Mesenchymal stem cell (in vitro differentiated cells and primary cell): ENCODE results near the gene RTEL1.
A peak's percentile ranks its signal among the peaks of the same experiment; 100 is the strongest.

Source experiments
- DNase-seq: peaks from one replicate; pipeline ENCODE4 v3.0.0-alpha.2; 2013
- H2AFZ ChIP-seq: one replicate; pipeline ENCODE4 v1.6.1; 2013; ENCODE audit warnings: low read depth, mild to moderate bottlenecking, control low read depth, inconsistent platforms, low read length, moderate library complexity
- H2AK5ac ChIP-seq: 2 replicates; pipeline ENCODE4 v1.6.1; 2013; ENCODE audit warnings: low read length, moderate library complexity, mild to moderate bottlenecking, inconsistent platforms; ENCODE audit not compliant: severe bottlenecking
- H2BK120ac ChIP-seq: one replicate; pipeline ENCODE4 v1.6.1; 2013; ENCODE audit warnings: low read depth, mild to moderate bottlenecking, inconsistent platforms, low read length, moderate library complexity
- H2BK12ac ChIP-seq, 2 experiments: one replicate each; pipeline ENCODE4 v1.6.1; 2013; ENCODE audit warnings: inconsistent platforms in 2 of 2, low read length in 2 of 2, mild to moderate bottlenecking in 2 of 2, moderate library complexity in 2 of 2, control low read depth in 1 of 2
- H2BK15ac ChIP-seq: one replicate; pipeline ENCODE4 v1.6.1; 2013; ENCODE audit warnings: mild to moderate bottlenecking, low read depth, inconsistent platforms; ENCODE audit not compliant: poor library complexity, severe bottlenecking
- H2BK5ac ChIP-seq: 2 replicates; pipeline ENCODE4 v1.6.1; 2013; ENCODE audit warnings: low read depth, mild to moderate bottlenecking, low read length, control low read depth, inconsistent platforms; ENCODE audit not compliant: poor library complexity, severe bottlenecking
- H3K14ac ChIP-seq, 2 experiments: one replicate each; pipeline ENCODE4 v1.6.1; 2013; ENCODE audit warnings: inconsistent platforms in 2 of 2, low read length in 2 of 2, control low read depth in 1 of 2, mild to moderate bottlenecking in 1 of 2, moderate library complexity in 1 of 2
- H3K18ac ChIP-seq, 2 experiments: one replicate each; pipeline ENCODE4 v1.6.1; 2013; ENCODE audit warnings: inconsistent platforms in 2 of 2, low read length in 2 of 2, control low read depth in 1 of 2, low read depth in 1 of 2, mild to moderate bottlenecking in 1 of 2
- H3K23ac ChIP-seq, 2 experiments: one replicate each; pipeline ENCODE4 v1.6.1; 2013; ENCODE audit warnings: inconsistent platforms in 2 of 2, low read length in 2 of 2, mild to moderate bottlenecking in 2 of 2, moderate library complexity in 2 of 2, control low read depth in 1 of 2
- H3K27ac ChIP-seq: 2 replicates; pipeline ENCODE4 v1.5.1; 2013; ENCODE audit warnings: mild to moderate bottlenecking, moderate library complexity, low read length, control low read depth, inconsistent platforms; ENCODE audit not compliant: poor library complexity, severe bottlenecking
- H3K27me3 ChIP-seq, 2 experiments: 2 replicates each; pipeline versions ENCODE4 v1.6.1 to v1.7.0; 2013; ENCODE audit warnings: low read length in 2 of 2, mild to moderate bottlenecking in 2 of 2, moderate library complexity in 2 of 2, control low read depth in 1 of 2, inconsistent platforms in 1 of 2; ENCODE audit not compliant: control insufficient read depth in 1 of 2, insufficient read depth in 1 of 2
- H3K36me3 ChIP-seq, 2 experiments: 2 replicates each; pipeline versions ENCODE4 v1.6.1 to v1.7.0; 2013; ENCODE audit warnings: low read length in 2 of 2, control low read depth in 1 of 2, inconsistent platforms in 1 of 2, low read depth in 1 of 2, mild to moderate bottlenecking in 1 of 2; ENCODE audit not compliant: insufficient read depth in 2 of 2, control insufficient read depth in 1 of 2
- H3K4ac ChIP-seq, 2 experiments: one replicate each; pipeline ENCODE4 v1.6.1; 2013; ENCODE audit warnings: inconsistent platforms in 2 of 2, low read length in 2 of 2, mild to moderate bottlenecking in 2 of 2, moderate library complexity in 2 of 2, control low read depth in 1 of 2, low read depth in 1 of 2
- H3K4me1 ChIP-seq: 2 replicates; pipeline ENCODE4 v1.6.1; 2013; ENCODE audit warnings: low read depth, low read length, control low read depth; ENCODE audit not compliant: control insufficient read depth, insufficient read depth
- H3K4me2 ChIP-seq: 2 replicates; pipeline ENCODE4 v1.6.1; 2013; ENCODE audit warnings: low read length, mild to moderate bottlenecking, inconsistent platforms; ENCODE audit not compliant: poor library complexity, severe bottlenecking
- H3K4me3 ChIP-seq, 2 experiments: 2 replicates each; pipeline versions ENCODE4 v1.5.1 to v1.7.0; 2013; ENCODE audit warnings: low read length in 2 of 2, mild to moderate bottlenecking in 2 of 2, control low read depth in 1 of 2, low read depth in 1 of 2; ENCODE audit not compliant: insufficient read depth in 1 of 2
- H3K79me1 ChIP-seq: replicated peaks from 2 replicates; pipeline ENCODE4 v1.6.1; 2013; ENCODE audit warnings: mild to moderate bottlenecking, control low read depth, low read length, inconsistent platforms; ENCODE audit not compliant: poor library complexity, severe bottlenecking
- H3K9ac ChIP-seq: 2 replicates; pipeline ENCODE4 v1.7.0; 2013; ENCODE audit warnings: mild to moderate bottlenecking, low read length, moderate library complexity
- H3K9me3 ChIP-seq: 2 replicates; pipeline ENCODE4 v1.7.0; 2013; ENCODE audit warnings: mild to moderate bottlenecking, low read length; ENCODE audit not compliant: control insufficient read depth
- H4K8ac ChIP-seq: one replicate; pipeline ENCODE4 v1.6.1; 2013; ENCODE audit warnings: inconsistent platforms, mild to moderate bottlenecking, low read length, moderate library complexity
- H4K91ac ChIP-seq: one replicate; pipeline ENCODE4 v1.6.1; 2013; ENCODE audit warnings: mild to moderate bottlenecking, low read length, inconsistent platforms
- WGBS: methylation state at CpG from one replicate; pipeline ENCODE4 v1.1.7; 2013; ENCODE audit warnings: mixed read lengths; 5-methylcytosine and 5-hydroxymethylcytosine counted together

RTEL1 gene

GRCh38 chr20:63703471-63703975 lies 45.4 kb downstream of the RTEL1 start:
- Histone ChIP-seq H3K18ac (no peak overlapping the region), H3K14ac (no peak overlapping the region), H3K27ac (no peak overlapping the region), H2BK120ac (no peak overlapping the region), H2AFZ (no peak overlapping the region), H3K23ac (no peak overlapping the region), H3K9me3 (no peaks in the 10 kb centered on the region), H3K36me3 (peaks cover 36 to 60% of the 10 kb centered on the region in 2 experiments), H4K8ac (no peak overlapping the region), H3K4me3 (no peak overlapping the region), H3K4ac (no peak overlapping the region), H2BK12ac (no peak overlapping the region), H3K4me2 (no peak overlapping the region), H3K27me3 (no peaks in the 10 kb centered on the region), H3K4me1 (peaks cover 59% of the 10 kb centered on the region), H4K91ac (no peak overlapping the region), H3K9ac (no peak overlapping the region), H2AK5ac (no peak overlapping the region), H3K79me1 (peaks cover 27% of the 10 kb centered on the region), H2BK5ac (no peak overlapping the region), H2BK15ac (no peak overlapping the region)
- WGBS: 88% methylated on average over 14 of the region's 15 CpGs
- no peak for DNase-seq

DNA sequence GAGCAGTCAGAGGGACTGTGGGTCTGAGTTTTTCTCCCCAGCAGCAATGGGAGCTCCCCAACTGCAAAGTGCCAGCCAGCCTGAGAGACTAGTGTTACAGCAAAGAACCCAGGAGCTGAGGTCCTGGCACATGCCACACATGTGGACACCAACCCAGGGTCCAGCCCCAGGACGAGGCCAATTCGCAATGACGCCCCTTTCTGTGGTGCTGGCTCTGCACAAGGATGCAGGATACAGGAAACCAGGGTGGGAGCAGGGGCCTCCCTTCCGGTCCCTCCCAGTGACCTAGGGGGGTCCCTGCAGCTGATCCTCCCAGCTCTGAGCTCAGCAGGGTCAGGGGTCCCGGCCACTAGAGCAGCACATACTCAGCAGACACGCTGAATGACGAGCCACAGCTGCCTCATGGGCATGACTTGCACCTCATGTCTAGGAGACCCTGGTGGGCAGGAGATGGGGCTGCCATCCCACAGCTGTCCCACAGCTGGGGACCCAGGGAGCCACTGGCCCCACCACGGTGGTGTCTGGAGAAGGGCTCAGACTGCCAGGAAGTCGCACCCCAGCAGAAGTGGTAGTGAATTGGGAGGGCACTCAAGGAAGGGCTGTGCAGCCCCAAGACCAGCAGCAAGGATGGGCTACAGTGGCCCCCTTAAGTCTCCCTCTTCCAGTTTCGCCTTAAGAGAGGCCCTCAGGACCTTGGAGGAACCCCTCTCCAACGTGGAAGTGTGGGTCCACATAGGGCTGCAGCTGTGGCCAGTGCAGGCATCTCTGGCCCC lies 46.0 kb downstream of the RTEL1 start:
- Histone ChIP-seq H3K4me1 (peaks cover 59% of the 10 kb centered on the region), H3K79me1 (peaks cover 27% of the 10 kb centered on the region), H2BK120ac (no peak overlapping the region), H3K23ac (no peak overlapping the region), H2AFZ (no peak overlapping the region), H3K9me3 (no peaks in the 10 kb centered on the region), H3K9ac (no peak overlapping the region), H3K4me3 (no peak overlapping the region), H3K27ac (no peak overlapping the region), H3K18ac (no peak overlapping the region), H3K4ac (no peak overlapping the region), H3K14ac (no peak overlapping the region), H2BK15ac (no peak overlapping the region), H3K27me3 (no peaks in the 10 kb centered on the region), H3K4me2 (no peak overlapping the region), H2AK5ac (no peak overlapping the region), H4K8ac (no peak overlapping the region), H2BK5ac (no peak overlapping the region), H4K91ac (no peak overlapping the region), H3K36me3 (peaks cover 41 to 65% of the 10 kb centered on the region in 2 experiments), H2BK12ac (no peak overlapping the region)
- 95% methylated on average over 11 of the region's 11 CpGs for WGBS
- DNase-seq: no peak

DNA sequence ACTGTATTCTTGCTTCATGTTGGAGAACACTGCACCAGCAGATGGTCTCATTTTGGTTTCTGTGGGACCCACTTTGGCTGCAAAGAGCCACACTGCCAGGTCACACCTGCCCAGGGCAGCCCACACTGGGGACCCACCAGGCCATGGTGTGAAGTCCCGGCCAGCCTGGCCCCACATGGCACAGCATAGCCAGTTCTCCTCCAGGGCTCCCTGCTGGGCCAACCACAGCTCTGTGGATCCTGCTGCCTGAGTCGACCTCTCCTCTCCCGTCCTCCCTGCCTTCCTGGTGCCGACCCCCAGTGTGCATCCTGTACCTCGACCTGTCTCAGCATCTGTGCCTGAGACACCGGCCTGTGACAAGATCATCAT lies 46.6 kb downstream of the RTEL1 start:
- Histone ChIP-seq H2BK5ac (no peak overlapping the region), H3K23ac (no peak overlapping the region), H3K4me1 (peaks cover 57% of the 10 kb centered on the region), H2AFZ (no peak overlapping the region), H4K8ac (no peak overlapping the region), H2BK15ac (no peak overlapping the region), H3K9me3 (no peaks in the 10 kb centered on the region), H4K91ac (no peak overlapping the region), H3K27me3 (no peaks in the 10 kb centered on the region), H3K14ac (no peak overlapping the region), H3K79me1 (peaks cover 27% of the 10 kb centered on the region), H2BK120ac (no peak overlapping the region), H3K27ac (no peak overlapping the region), H3K36me3 (peaks cover 45 to 69% of the 10 kb centered on the region in 2 experiments), H3K18ac (no peak overlapping the region), H3K9ac (no peak overlapping the region), H3K4me2 (no peak overlapping the region), H2BK12ac (no peak overlapping the region), H2AK5ac (no peak overlapping the region), H3K4me3 (no peak overlapping the region), H3K4ac (no peak overlapping the region)
- no peak for DNase-seq
- 88% methylated on average over 6 of the region's 6 CpGs for WGBS

DNA sequence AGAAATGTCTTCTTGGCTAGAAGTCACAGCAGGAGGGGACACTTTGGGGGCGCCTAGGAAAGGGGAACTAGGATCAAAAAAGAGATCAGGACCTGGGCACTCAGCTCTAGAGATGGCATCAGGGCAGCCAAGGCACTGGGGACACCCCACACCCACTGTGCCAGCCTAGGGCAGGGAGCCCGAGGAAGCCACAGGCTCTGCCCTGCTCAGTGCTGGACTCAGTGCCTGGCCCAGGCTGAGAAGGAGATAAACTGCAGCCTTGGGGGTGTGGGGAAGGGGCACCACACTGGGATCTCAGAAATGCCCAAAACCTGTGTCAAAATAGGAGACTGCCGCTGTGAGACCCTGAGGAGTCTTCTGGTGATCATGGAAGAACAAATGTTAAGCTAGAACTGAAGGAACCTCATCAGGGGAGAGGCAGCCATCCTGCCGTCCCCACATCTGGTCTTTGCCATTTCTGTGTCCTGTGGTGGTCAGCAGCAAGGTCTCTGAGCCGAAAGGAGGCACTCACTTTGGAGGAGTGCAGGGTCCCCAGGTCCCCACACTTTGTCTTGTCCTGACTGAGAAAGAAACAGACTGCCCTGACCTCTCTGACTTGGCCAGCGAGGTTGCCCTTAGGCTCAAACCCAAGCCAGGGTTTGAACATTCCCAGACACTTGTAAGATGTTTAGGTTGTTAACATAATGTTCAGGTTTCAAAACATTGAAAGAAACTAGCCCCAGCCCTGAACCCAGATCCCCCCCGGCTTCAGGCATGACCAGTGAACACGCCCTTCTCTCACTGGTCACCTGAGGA lies 47.3 kb downstream of the RTEL1 start:
- Histone ChIP-seq H2AFZ (no peak overlapping the region), H3K9me3 (no peaks in the 10 kb centered on the region), H3K27ac (no peak overlapping the region), H4K8ac (no peak overlapping the region), H3K4me3 (peak overlapping the region in 1 of 2 experiments; percentile 96), H2BK5ac (no peak overlapping the region), H3K36me3 (peaks cover 44 to 65% of the 10 kb centered on the region in 2 experiments), H3K4ac (no peak overlapping the region), H3K79me1 (peaks cover 25% of the 10 kb centered on the region), H3K4me2 (no peak overlapping the region), H4K91ac (no peak overlapping the region), H3K14ac (no peak overlapping the region), H2AK5ac (no peak overlapping the region), H2BK15ac (no peak overlapping the region), H2BK120ac (no peak overlapping the region), H3K4me1 (peaks cover 51% of the 10 kb centered on the region), H3K18ac (no peak overlapping the region), H3K27me3 (no peaks in the 10 kb centered on the region), H2BK12ac (no peak overlapping the region), H3K23ac (no peak overlapping the region), H3K9ac (peak overlapping the region; percentile 93)
- no peak for DNase-seq
- 96% methylated on average over 7 of the region's 8 CpGs for WGBS
